HUES48 (cell line): ENCODE measurements around the gene KRTAP4-16.
"Not testable (repeated sequence)": the region's sequence is repeated elsewhere in the genome, so short reads cannot be mapped to it uniquely, and the experiment has no call there.

Experiments
- H3K27ac ChIP-seq: one replicate; pipeline ENCODE4 v1.7.0; 2013; ENCODE audit warnings: low read depth, low read length, inconsistent platforms
- H3K27me3 ChIP-seq: 2 replicates; pipeline ENCODE4 v1.6.1; 2013; ENCODE audit warnings: mild to moderate bottlenecking, low read length; ENCODE audit not compliant: control insufficient read depth, insufficient read depth
- H3K36me3 ChIP-seq: 2 replicates; pipeline ENCODE4 v1.6.1; 2013; ENCODE audit warnings: low read length; ENCODE audit not compliant: control insufficient read depth, insufficient read depth
- H3K4me1 ChIP-seq: 2 replicates; pipeline ENCODE4 v1.6.1; 2013; ENCODE audit warnings: mild to moderate bottlenecking, low read length; ENCODE audit not compliant: control insufficient read depth, insufficient read depth
- H3K4me3 ChIP-seq: 2 replicates; pipeline ENCODE4 v1.5.1; 2013; ENCODE audit warnings: mild to moderate bottlenecking, low read depth, low read length
- H3K9ac ChIP-seq: 2 replicates; pipeline ENCODE4 v1.6.1; 2013; ENCODE audit warnings: mild to moderate bottlenecking, low read depth, low read length, moderate library complexity
- H3K9me3 ChIP-seq: 2 replicates; pipeline ENCODE4 v1.6.1; 2013; ENCODE audit warnings: low read length; ENCODE audit not compliant: control insufficient read depth, insufficient read depth

The KRTAP4-16 gene

GRCh38 chr17:41101586-41102259 is at the start of gene KRTAP4-16:
Gene KRTAP4-16 (minus strand): TSS chr17:41102209. CDS start chr17:41102209, 0 bp downstream.
- no peak within 1 kb of the TSS for H3K9ac ChIP-seq
- no peaks in the 10 kb centered on the region for H3K27me3 ChIP-seq
- no peak within 1 kb of the TSS for H3K4me3 ChIP-seq
- no peaks in the 10 kb centered on the region for H3K9me3 ChIP-seq
- no peaks in the 10 kb centered on the region for H3K36me3 ChIP-seq
- H3K27ac ChIP-seq = no peak within 1 kb of the TSS
- peaks cover 4% of the 10 kb centered on the region; the same call in 1 of the 2 replicates for H3K4me1 ChIP-seq

DNA sequence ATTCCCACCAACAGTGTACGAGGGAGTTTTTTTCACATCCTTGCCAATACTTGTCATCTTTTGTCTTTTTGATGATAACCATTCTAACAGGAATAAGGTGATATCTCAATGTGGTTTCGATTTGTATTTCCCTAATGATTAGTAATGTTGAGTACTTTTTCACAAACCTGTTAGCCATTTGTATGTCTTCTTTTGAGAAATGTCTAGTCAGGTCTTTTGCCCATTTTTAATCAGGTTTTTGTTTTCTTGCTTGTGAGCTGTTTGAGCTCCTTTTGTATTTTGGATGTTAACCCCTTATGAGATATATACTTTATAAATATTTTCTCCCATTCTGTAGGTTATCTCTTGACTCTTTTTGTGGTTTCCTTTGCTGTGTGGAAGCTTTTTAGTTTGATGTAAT is 49.5 kb upstream of the KRTAP4-16 start:
- Histone ChIP-seq H3K9me3 (no peaks in the 10 kb centered on the region), H3K36me3 (no peaks in the 10 kb centered on the region), H3K27me3 (no peaks in the 10 kb centered on the region), H3K9ac (no peak overlapping the region), H3K27ac (no peak overlapping the region), H3K4me1 (0 out of 2 replicates have a peak, but pooled peaks cover 1% of the 10 kb centered on the region), H3K4me3 (no peak overlapping the region)

GRCh38 chr17:41150026-41150425 is 48.0 kb upstream of the KRTAP4-16 start:
- Histone ChIP-seq H3K27ac (no peak overlapping the region), H3K9me3 (no peaks in the 10 kb centered on the region), H3K36me3 (no peaks in the 10 kb centered on the region), H3K27me3 (no peaks in the 10 kb centered on the region), H3K4me1 (0 out of 2 replicates have a peak, but pooled peaks cover 4% of the 10 kb centered on the region), H3K9ac (no peak overlapping the region), H3K4me3 (no peak overlapping the region)

- Histone ChIP-seq H3K9me3 (no peaks in the 10 kb centered on the region), H3K27me3 (no peaks in the 10 kb centered on the region), H3K4me1 (0 out of 2 replicates have a peak, but pooled peaks cover 4% of the 10 kb centered on the region), H3K9ac (no peak within 1 kb of the TSS), H3K27ac (no peak within 1 kb of the TSS), H3K4me3 (no peak within 1 kb of the TSS), H3K36me3 (no peaks in the 10 kb centered on the region)
These were observed 47.6 kb upstream of the KRTAP4-16 start, which contains the start of gene KRTAP4-5 for GRCh38 chr17:41149652-41149985. Gene KRTAP4-5 (minus strand): TSS chr17:41149825. CDS start chr17:41149767, 58 bp downstream.

- H3K4me1 ChIP-seq, H3K27ac ChIP-seq, H3K27me3 ChIP-seq, H3K4me3 ChIP-seq, H3K9ac ChIP-seq, H3K9me3 ChIP-seq, H3K36me3 ChIP-seq: not testable (repeated sequence)
These were observed 47.1 kb upstream of the KRTAP4-16 start for GRCh38 chr17:41148971-41149651.

- Histone ChIP-seq H3K9ac (no peak overlapping the region), H3K27me3 (no peaks in the 10 kb centered on the region), H3K27ac (no peak overlapping the region), H3K4me3 (no peak overlapping the region), H3K9me3 (peaks cover 9% of the 10 kb centered on the region), H3K36me3 (no peaks in the 10 kb centered on the region), H3K4me1 (0 out of 2 replicates have a peak, but pooled peaks cover 4% of the 10 kb centered on the region)
These were observed 45.7 kb upstream of the KRTAP4-16 start for GRCh38 chr17:41147531-41148204.

DNA sequence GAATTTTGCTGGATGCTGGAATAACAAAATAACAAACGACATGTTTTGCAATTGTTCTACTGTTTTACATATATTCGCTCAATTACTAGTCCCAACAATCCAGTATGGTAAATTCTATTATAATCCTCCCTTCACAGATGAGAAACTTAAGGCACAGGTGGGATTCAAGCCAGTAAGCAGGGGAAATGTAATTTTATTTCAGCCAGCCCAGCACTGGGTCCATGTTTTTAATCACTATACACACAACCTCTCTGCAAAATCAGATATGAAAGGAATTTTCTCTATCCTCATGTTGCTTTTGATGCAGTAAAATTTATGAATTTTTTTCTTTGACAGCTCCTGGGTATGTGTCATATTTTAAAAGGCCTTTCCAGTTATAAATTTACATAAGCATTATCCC is 43.3 kb upstream of the KRTAP4-16 start:
- no peak overlapping the region for H3K4me3 ChIP-seq
- peaks cover 9% of the 10 kb centered on the region for H3K9me3 ChIP-seq
- no peaks in the 10 kb centered on the region for H3K27me3 ChIP-seq
- 0 out of 2 replicates have a peak, but pooled peaks cover 4% of the 10 kb centered on the region for H3K4me1 ChIP-seq
- H3K36me3 ChIP-seq = no peaks in the 10 kb centered on the region
- no peak overlapping the region for H3K9ac ChIP-seq
- no peak overlapping the region for H3K27ac ChIP-seq

DNA sequence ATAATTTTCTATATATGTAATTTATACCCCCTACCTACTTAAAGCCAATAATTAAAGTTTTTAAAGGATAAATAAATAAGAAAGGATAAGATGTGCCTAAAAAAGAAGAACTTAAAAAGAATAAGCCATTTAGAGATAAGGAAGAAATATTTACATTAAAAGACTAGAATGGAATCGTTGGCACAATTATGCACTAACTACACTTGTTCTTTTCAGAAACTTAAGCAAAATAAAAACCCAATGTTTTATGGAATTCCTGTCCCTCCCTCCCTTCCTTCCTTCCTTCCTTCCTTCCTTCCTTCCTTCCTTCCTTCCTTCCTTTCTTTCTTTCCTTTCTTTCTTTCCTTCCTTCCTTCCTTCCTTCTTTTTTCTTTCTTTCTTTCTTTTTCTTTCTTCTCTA is 42.8 kb upstream of the KRTAP4-16 start:
- Histone ChIP-seq H3K27ac (no peak overlapping the region), H3K27me3 (no peaks in the 10 kb centered on the region), H3K9me3 (peaks cover 9% of the 10 kb centered on the region)

GRCh38 chr17:41141361-41141760 is 39.4 kb upstream of the KRTAP4-16 start:
- Histone ChIP-seq H3K27me3 (no peaks in the 10 kb centered on the region), H3K4me3 (no peak overlapping the region), H3K9me3 (peaks cover 9% of the 10 kb centered on the region), H3K36me3 (no peaks in the 10 kb centered on the region), H3K4me1 (0 out of 2 replicates have a peak, but pooled peaks cover 1% of the 10 kb centered on the region), H3K27ac (no peak overlapping the region), H3K9ac (no peak overlapping the region)

More for the DNA sequence above, 42.8 kb upstream of the KRTAP4-16 start:
- H3K4me1 ChIP-seq = 0 out of 2 replicates have a peak, but pooled peaks cover 4% of the 10 kb centered on the region
- H3K4me3 ChIP-seq = no peak overlapping the region
- no peaks in the 10 kb centered on the region for H3K36me3 ChIP-seq
- no peak overlapping the region for H3K9ac ChIP-seq

GRCh38 chr17:41140360-41141131 is 38.5 kb upstream of the KRTAP4-16 start, which contains the start of gene KRTAP4-6:
Gene KRTAP4-6 (minus strand): TSS chr17:41140544. CDS start chr17:41140487, 57 bp downstream.
- no peaks in the 10 kb centered on the region for H3K4me1 ChIP-seq
- H3K27me3 ChIP-seq = no peaks in the 10 kb centered on the region
- no peaks in the 10 kb centered on the region for H3K36me3 ChIP-seq
- H3K4me3 ChIP-seq = no peak within 1 kb of the TSS
- no peak within 1 kb of the TSS for H3K9ac ChIP-seq
- no peak within 1 kb of the TSS for H3K27ac ChIP-seq
- H3K9me3 ChIP-seq = peaks cover 9% of the 10 kb centered on the region
